GM19328 (cell line): ENCODE measurements around the gene ADAMTS10.
"Not testable (repeated sequence)": the region's sequence is repeated elsewhere in the genome, so short reads cannot be mapped to it uniquely, and the experiment has no call there.

ENCODE experiments used
- ATAC-seq: cut with Tn5 transposase; IDR thresholded peaks from one replicate; pipeline ENCODE4 v1.9.1; 2021; ENCODE audit warnings: mild to moderate bottlenecking, moderate library complexity; ENCODE audit not compliant: unreplicated experiment

ADAMTS10 gene

GRCh38 chr19:8629184-8629583, 18.7 kb upstream of the ADAMTS10 start:
- ATAC-seq = no peak

- ATAC-seq = no peak
Measured at GRCh38 chr19:8626842-8627241, 16.3 kb upstream of the ADAMTS10 start.

- ATAC-seq = not testable (repeated sequence)
Measured at GRCh38 chr19:8622886-8623285, 12.4 kb upstream of the ADAMTS10 start.

GRCh38 chr19:8618751-8619150, 8.2 kb upstream of the ADAMTS10 start:
- ATAC-seq = no peak

GRCh38 chr19:8617984-8618383, 7.5 kb upstream of the ADAMTS10 start:
- no peak for ATAC-seq

- not testable (repeated sequence) for ATAC-seq
Measured at GRCh38 chr19:8617325-8617724, 6.8 kb upstream of the ADAMTS10 start.

- ATAC-seq = no peak
Measured at GRCh38 chr19:8616861-8617260, 6.3 kb upstream of the ADAMTS10 start.

- ATAC-seq = no peak
Measured at GRCh38 chr19:8615813-8616596, 5.5 kb upstream of the ADAMTS10 start.

GRCh38 chr19:8615024-8615423, 4.5 kb upstream of the ADAMTS10 start:
- ATAC-seq = no peak

GRCh38 chr19:8614455-8614854, 3.9 kb upstream of the ADAMTS10 start:
- ATAC-seq = no peak

- no peak for ATAC-seq
Measured at GRCh38 chr19:8612807-8613171, 2.3 kb upstream of the ADAMTS10 start.

GRCh38 chr19:8611877-8612806, 1.6 kb upstream of the ADAMTS10 start:
- ATAC-seq = no peak

GRCh38 chr19:8611391-8611876, 919 bp upstream of the ADAMTS10 start:
- ATAC-seq = no peak

- no peak for ATAC-seq
Measured at GRCh38 chr19:8610936-8611300, 403 bp upstream of the ADAMTS10 start.

- ATAC-seq = no peak
Measured at GRCh38 chr19:8609279-8610040, 1.1 kb downstream of the ADAMTS10 start.

GRCh38 chr19:8608941-8609278, 1.6 kb downstream of the ADAMTS10 start:
- ATAC-seq = no peak

- no peak for ATAC-seq
Measured at GRCh38 chr19:8607386-8607785, 3.1 kb downstream of the ADAMTS10 start.

GRCh38 chr19:8605514-8605913, 5.0 kb downstream of the ADAMTS10 start:
- no peak for ATAC-seq

- ATAC-seq = no peak
Measured at GRCh38 chr19:8601796-8602195, 8.7 kb downstream of the ADAMTS10 start.

GRCh38 chr19:8600816-8601215, 9.7 kb downstream of the ADAMTS10 start:
- ATAC-seq = no peak

GRCh38 chr19:8600064-8600463, 10.5 kb downstream of the ADAMTS10 start:
- ATAC-seq = no peak
